ENCODE results near the gene DNAJB8. TPM values are rescaled to one million over a fixed set of nuclear protein-coding genes. Genes with fewer than 3 reads are reported as not detected.

The DNAJB8 gene
- polyA plus RNA-seq, 2 of the 4 experiments (the other 2 are of a cell fraction), result not detected

DNA sequence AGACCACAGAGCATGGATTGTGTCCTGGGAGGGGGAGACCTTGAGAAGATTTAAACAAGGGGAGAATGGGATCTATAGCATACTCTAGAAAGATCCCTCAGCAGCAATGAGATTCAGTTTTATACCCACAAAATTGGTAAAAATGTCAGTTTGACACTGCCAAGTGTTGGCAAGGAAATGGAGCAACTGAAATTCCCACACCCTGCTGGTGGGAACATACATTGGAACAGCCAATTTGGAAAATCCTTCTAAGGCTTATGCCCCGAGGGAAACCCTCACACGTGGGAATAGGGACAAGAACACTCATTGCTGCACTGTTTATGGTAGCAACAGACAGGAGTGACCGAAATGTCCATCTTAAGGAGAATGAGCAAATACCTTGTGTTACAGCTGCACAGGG lies 5.0 kb upstream of the DNAJB8 start (continued):
- TF ChIP-seq MAX (IDR thresholded peaks at IDR 0.05), result no peak

DNA sequence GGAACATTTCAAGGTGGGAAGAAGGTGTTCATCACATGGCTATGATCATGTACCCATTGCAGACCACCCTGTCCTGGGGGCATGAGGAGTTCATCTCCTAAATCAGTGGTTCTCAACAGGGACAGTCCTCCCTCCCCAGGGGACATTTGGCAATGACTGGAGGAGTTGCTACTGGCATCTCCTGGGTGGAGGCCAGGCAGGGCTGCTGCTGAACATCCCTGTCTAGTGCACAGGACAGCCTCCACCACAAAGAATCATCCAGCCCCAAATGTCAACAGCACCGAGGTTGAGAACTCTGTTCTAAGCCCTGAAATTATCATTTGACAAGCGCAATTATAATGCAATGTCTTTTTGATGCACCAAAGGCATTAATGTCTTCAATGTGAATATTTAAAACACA lies 4.4 kb upstream of the DNAJB8 start:
- ChIA-PET POLR2A (no interaction called here), CTCF (no interaction called here)
- Histone ChIP-seq H3K4me2 (no peak overlapping the region), H3K4me1 (no peaks in the 10 kb centered on the region), H3K4me3 (no peak overlapping the region), H3K27ac (no peak overlapping the region), H3K9me3 (no peaks in the 10 kb centered on the region)
- no peak for FAIRE-seq
- TF ChIP-seq EHF (CRISPR knock-in tag; IDR thresholded peaks at IDR 0.05), result no peak
- no peak for TF ChIP-seq PBX3 (IDR thresholded peaks at IDR 0.05)
- no peak for TF ChIP-seq MYC (IDR thresholded peaks at IDR 0.05; ENCODE audit: borderline replicate concordance, low read length)
- no peak for TF ChIP-seq E2F6 (IDR thresholded peaks at IDR 0.05; ENCODE audit: borderline replicate concordance, low read depth)
- TF ChIP-seq GATA3 (IDR thresholded peaks at IDR 0.05; ENCODE audit: borderline replicate concordance), result no peak
- no peak for TF ChIP-seq NR3C1 (IDR thresholded peaks at IDR 0.05)
- TF ChIP-seq RCOR1 (IDR thresholded peaks at IDR 0.05; ENCODE audit: low read depth, low read length), result no peak
- no peak for TF ChIP-seq EP300 (IDR thresholded peaks at IDR 0.05)
- no peak for DNase-seq (ENCODE audit: low read depth in 1 of 2, low spot score in 1 of 2)
- 33% methylated on average over 2 of the region's 2 CpGs for WGBS (ENCODE audit: missing lambda C conversion rate)
- no peak for ATAC-seq

DNA sequence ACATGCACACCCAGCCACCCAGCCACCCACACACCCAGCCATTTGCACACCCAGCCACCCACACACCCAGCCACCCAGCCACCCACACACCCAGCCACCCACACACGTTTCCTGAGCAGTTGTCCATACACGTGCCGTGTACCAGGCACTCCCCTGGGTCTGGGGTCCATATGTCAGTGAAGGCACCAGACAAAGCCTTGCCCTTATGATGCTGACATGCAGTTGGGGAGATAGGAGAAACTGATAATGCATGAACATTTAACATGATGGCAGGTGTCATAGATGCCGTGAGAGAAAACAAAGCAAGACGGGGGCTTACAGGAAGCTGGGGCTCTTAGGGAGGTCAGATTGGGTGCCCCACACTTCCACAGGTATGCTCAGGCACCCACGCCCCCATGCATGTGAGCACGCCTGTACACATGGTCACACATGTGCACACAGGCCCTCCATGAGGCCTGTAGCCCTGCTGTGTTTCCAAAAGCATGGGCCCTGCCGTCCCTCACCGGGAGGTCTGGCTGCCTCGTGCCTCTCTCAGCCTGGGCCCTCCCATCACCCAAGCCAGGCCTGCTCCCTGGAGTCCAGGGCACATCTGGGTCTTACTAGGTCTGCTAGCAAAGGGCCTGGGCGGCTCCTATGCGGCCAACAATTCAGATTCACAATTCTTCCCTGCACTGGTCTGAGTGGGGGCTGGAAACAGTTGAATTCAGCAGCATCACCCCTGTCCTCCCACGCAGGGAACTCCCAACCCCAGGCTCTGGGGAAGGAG lies 3.6 kb upstream of the DNAJB8 start:
- POLR2A ChIA-PET, result no interaction called here
- TF ChIP-seq, protein P1, sequence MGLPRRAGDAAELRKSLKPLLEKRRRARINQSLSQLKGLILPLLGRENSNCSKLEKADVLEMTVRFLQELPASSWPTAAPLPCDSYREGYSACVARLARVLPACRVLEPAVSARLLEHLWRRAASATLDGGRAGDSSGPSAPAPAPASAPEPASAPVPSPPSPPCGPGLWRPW (IDR thresholded peaks at IDR 0.05), result no peak
- TF ChIP-seq, protein P2, sequence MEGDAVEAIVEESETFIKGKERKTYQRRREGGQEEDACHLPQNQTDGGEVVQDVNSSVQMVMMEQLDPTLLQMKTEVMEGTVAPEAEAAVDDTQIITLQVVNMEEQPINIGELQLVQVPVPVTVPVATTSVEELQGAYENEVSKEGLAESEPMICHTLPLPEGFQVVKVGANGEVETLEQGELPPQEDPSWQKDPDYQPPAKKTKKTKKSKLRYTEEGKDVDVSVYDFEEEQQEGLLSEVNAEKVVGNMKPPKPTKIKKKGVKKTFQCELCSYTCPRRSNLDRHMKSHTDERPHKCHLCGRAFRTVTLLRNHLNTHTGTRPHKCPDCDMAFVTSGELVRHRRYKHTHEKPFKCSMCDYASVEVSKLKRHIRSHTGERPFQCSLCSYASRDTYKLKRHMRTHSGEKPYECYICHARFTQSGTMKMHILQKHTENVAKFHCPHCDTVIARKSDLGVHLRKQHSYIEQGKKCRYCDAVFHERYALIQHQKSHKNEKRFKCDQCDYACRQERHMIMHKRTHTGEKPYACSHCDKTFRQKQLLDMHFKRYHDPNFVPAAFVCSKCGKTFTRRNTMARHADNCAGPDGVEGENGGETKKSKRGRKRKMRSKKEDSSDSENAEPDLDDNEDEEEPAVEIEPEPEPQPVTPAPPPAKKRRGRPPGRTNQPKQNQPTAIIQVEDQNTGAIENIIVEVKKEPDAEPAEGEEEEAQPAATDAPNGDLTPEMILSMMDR (IDR thresholded peaks at IDR 0.05), result no peak
- TF ChIP-seq NFE2L2 (conservative IDR thresholded peaks at IDR 0.05; ENCODE audit: low read length) (no peak), MAFK (IDR thresholded peaks at IDR 0.05; ENCODE audit: partially characterized antibody) (no peak), HOXA7 (CRISPR knock-in tag; IDR thresholded peaks at IDR 0.05) (no peak), NPAS2 (CRISPR knock-in tag; IDR thresholded peaks at IDR 0.05; ENCODE audit: borderline replicate concordance) (no peak), TFCP2L1 (CRISPR knock-in tag; IDR thresholded peaks at IDR 0.05) (no peak), FOSB (CRISPR knock-in tag; IDR thresholded peaks at IDR 0.05) (no peak), HEYL (CRISPR knock-in tag; IDR thresholded peaks at IDR 0.05) (no peak), JUNB (IDR thresholded peaks at IDR 0.05) (no peak), PBX3 (IDR thresholded peaks at IDR 0.05) (no peak), JUN (IDR thresholded peaks at IDR 0.05) (no peak), GATA3 (IDR thresholded peaks at IDR 0.05; ENCODE audit: borderline replicate concordance) (no peak), CBX8 (IDR thresholded peaks at IDR 0.05) (no peak), RFX5 (IDR thresholded peaks at IDR 0.05) (no peak), HOXB13 (CRISPR knock-in tag; IDR thresholded peaks at IDR 0.05; ENCODE audit: low read depth) (no peak), MYC (IDR thresholded peaks at IDR 0.05; ENCODE audit: borderline replicate concordance, low read length) (no peak), ZFP36 (IDR thresholded peaks at IDR 0.05; ENCODE audit: borderline replicate concordance, partially characterized antibody) (no peak), E2F6 (IDR thresholded peaks at IDR 0.05; ENCODE audit: borderline replicate concordance, low read depth) (no peak)
- DNase-seq (ENCODE audit: low read depth in 1 of 2, low spot score in 1 of 2), result no peak
- no peak for FAIRE-seq
- Histone ChIP-seq H3K4me2 (no peak overlapping the region), H3K27ac (no peak overlapping the region), H3K4me3 (no peak overlapping the region), H3K9me3 (no peaks in the 10 kb centered on the region), H3K4me1 (no peaks in the 10 kb centered on the region)
- WGBS (ENCODE audit: missing lambda C conversion rate), result 60% methylated on average over 7 of the region's 13 CpGs
- CTCF ChIA-PET, result no interaction called here
- ATAC-seq, result no peak

All from A549 (cell line).